Measurements from ENCODE around the gene CYBB.

CYBB gene

DNA sequence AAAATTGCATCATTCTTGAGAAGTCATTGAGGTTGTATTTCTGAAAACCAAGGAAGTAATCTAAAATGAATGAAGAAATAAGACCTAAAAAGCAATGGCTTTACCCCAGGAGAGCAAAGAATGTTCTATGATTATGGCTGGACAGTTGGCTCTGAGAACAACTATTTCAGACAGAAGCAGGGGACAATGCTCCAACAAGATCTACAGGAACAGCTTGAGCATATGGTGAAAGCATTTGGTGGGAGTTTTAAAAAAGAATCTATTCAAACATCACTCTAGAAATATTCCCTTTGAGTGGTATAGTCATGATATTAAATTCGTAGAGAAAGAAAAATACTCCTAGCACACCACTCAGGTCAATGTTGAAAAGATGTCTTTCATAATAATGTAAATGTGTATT lies 40.8 kb downstream of the CYBB start:
- H3K27me3 Mint-ChIP-seq: no peaks in the 10 kb centered on the region
- DNase-seq (ENCODE audit: low spot score in 2 of 2) (no peak), ATAC-seq (replicated peaks; ENCODE audit: extremely low read depth, poor library complexity, severe bottlenecking) (no peak)
- peaks cover 14% of the 10 kb centered on the region for H3K4me1 Mint-ChIP-seq
- H3K36me3 Mint-ChIP-seq (ENCODE audit: insufficient read depth): no peaks in the 10 kb centered on the region
- no peak overlapping the region for H3K4me3 Mint-ChIP-seq
- no peak overlapping the region for H3K27ac Mint-ChIP-seq (ENCODE audit: low read depth)
- H3K9me3 Mint-ChIP-seq: no peaks in the 10 kb centered on the region

DNA sequence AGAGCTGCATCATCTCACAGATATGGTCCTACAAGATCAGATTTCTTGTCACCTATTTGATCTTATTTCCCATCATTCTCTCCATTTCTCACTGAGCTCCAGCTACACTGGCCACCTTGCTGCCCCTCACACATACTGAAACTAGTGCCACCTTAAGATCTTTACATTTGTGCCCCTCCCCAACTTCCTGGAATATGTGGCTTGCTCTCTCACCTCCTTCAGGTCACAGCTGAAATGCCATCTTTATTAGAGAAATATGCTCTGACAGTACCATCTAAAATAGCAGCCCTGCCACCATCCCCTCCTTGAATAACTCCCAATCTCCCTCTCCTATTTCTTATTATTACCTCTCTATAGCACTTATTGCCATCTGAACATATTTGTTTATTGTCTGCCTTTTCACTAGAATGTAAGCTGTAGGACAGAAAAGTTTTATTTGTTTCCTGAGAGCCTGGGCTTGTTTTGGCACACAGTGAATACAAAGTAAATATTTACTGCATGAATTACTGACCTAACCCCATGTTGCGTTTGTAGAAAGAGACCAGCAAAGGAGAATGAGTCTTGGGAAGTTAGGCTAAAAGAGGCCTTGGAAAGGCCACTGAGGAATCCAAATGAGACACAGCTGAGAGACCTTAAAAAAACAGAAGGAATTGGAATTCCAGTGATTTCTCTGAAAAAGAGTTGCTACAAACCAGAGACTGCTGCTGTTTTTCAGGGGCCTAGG lies 44.8 kb downstream of the CYBB start:
- H3K27ac Mint-ChIP-seq (ENCODE audit: low read depth): no peak overlapping the region
- DNase-seq (ENCODE audit: low spot score in 2 of 2): no peak
- no peaks in the 10 kb centered on the region for H3K27me3 Mint-ChIP-seq
- no peak for ATAC-seq (replicated peaks; ENCODE audit: extremely low read depth, poor library complexity, severe bottlenecking)
- peaks cover 2% of the 10 kb centered on the region for H3K36me3 Mint-ChIP-seq (ENCODE audit: insufficient read depth)
- no peak overlapping the region for H3K4me3 Mint-ChIP-seq
- H3K9me3 Mint-ChIP-seq: no peaks in the 10 kb centered on the region
- peaks cover 14% of the 10 kb centered on the region for H3K4me1 Mint-ChIP-seq

DNA sequence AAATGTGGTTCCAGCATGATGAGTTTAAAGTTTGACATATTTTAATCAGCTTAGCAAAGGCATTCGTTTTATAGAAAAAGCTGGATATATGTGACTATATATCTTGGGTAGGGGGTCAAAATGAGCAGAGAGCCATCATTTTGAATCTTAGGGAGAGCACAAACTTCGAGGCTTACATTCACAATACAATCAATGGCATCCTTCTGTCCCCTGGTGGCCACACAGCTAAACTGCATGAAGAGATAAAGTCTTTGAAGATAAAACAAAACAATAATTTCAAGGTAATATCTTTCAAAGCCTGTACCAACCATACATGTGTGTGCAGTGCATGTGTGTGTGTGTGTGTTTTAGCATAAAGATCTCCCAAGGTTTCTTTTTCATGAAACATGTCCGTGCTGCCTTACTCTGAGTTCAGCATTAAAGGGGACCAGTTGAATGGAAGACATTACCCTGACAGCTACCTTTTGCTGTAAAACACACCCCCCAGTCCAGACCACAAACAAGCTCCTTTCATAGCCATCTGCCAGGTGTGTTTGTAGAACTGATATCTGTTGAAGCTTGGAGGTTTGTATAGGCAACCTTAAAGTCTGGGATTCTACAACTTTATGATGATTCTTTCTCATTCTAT lies 45.5 kb downstream of the CYBB start:
- Mint-ChIP-seq H3K4me1 (peaks cover 14% of the 10 kb centered on the region), H3K27ac (ENCODE audit: low read depth) (no peak overlapping the region)
- ATAC-seq (replicated peaks; ENCODE audit: extremely low read depth, poor library complexity, severe bottlenecking): no peak

DNA sequence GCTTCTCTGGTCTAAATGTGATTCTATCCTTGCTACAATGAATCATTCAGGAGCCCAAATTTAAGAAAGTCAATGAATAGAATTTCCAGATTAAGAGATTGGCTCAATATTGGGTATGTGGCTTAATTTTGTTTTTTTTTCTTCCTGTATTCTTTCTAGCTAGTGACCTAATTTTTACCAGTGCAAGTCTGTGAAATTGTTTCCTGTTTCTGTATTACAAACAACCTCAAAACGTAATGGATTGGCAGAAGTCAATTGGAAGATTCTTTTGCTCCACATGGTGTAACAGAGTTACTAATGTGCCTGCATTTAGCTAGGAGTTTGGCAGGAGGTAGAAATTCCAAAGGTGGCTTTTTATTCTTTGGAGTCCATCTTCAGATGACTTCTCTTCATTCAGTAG lies 49.9 kb downstream of the CYBB start:
- ATAC-seq (replicated peaks; ENCODE audit: extremely low read depth, poor library complexity, severe bottlenecking) (no peak), DNase-seq (ENCODE audit: low spot score in 2 of 2) (no peak)
- Mint-ChIP-seq H3K4me1 (peaks cover 7% of the 10 kb centered on the region), H3K9me3 (no peaks in the 10 kb centered on the region), H3K27me3 (no peaks in the 10 kb centered on the region), H3K36me3 (ENCODE audit: insufficient read depth) (peaks cover 2% of the 10 kb centered on the region), H3K27ac (ENCODE audit: low read depth) (no peak overlapping the region), H3K4me3 (no peak overlapping the region)

More for the DNA sequence above, 45.5 kb downstream of the CYBB start:
- H3K4me3 Mint-ChIP-seq: no peak overlapping the region
- H3K36me3 Mint-ChIP-seq (ENCODE audit: insufficient read depth): peaks cover 2% of the 10 kb centered on the region
- H3K27me3 Mint-ChIP-seq: no peaks in the 10 kb centered on the region
- H3K9me3 Mint-ChIP-seq: no peaks in the 10 kb centered on the region
- peak; percentile 14 to 23 for DNase-seq (ENCODE audit: low spot score in 2 of 2)

DNA sequence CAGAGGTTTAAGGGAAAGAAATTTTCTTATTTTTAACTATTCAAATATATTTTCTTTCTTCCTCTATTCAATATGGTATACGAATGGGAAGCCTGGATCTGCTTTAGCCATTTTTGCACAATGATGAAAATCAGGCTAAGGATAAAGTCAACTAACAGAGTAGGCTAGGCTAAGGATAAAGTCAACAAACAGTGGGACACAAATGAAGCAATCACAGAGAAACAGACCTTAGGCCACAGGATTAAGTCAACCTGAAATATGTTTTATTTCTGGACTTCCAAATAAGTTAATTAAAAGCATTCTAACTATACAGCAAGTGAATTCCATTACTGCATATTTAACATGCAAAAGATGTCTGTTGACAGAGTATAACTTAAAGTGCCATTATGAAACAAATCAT lies 50.5 kb downstream of the CYBB start:
- no peaks in the 10 kb centered on the region for H3K27me3 Mint-ChIP-seq

DNA sequence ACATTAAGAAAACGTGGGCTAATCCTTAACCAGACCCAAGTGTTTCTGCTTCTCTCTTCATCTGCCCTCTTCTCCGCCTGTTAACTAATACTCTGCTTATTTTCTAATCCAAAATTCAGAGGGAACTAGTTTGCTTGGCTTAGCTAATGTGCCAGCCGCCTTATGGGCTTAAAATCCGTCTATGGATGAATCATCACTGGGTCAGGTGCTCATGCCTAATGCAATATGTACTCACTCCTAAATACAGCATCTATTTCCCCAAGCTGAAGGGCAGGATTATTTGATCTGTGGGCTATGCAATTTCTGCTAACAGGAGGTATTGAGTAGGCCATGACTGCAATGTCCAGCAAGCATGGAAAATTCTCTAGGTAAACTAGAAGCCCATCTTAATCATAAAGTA lies 55.1 kb downstream of the CYBB start:
- Mint-ChIP-seq H3K9me3 (no peaks in the 10 kb centered on the region), H3K27ac (ENCODE audit: low read depth) (no peak overlapping the region), H3K4me3 (no peak overlapping the region), H3K27me3 (no peaks in the 10 kb centered on the region), H3K36me3 (ENCODE audit: insufficient read depth) (peaks cover 12% of the 10 kb centered on the region), H3K4me1 (no peaks in the 10 kb centered on the region)
- ATAC-seq (replicated peaks; ENCODE audit: extremely low read depth, poor library complexity, severe bottlenecking) (no peak), DNase-seq (ENCODE audit: low spot score in 2 of 2) (no peak)

More for the DNA sequence above, 50.5 kb downstream of the CYBB start:
- no peaks in the 10 kb centered on the region for H3K9me3 Mint-ChIP-seq
- H3K4me1 Mint-ChIP-seq: peaks cover under 1% of the 10 kb centered on the region
- H3K4me3 Mint-ChIP-seq: no peak overlapping the region
- no peak overlapping the region for H3K27ac Mint-ChIP-seq (ENCODE audit: low read depth)
- peaks cover 2% of the 10 kb centered on the region for H3K36me3 Mint-ChIP-seq (ENCODE audit: insufficient read depth)
- ATAC-seq (replicated peaks; ENCODE audit: extremely low read depth, poor library complexity, severe bottlenecking) (no peak), DNase-seq (ENCODE audit: low spot score in 2 of 2) (no peak)

DNA sequence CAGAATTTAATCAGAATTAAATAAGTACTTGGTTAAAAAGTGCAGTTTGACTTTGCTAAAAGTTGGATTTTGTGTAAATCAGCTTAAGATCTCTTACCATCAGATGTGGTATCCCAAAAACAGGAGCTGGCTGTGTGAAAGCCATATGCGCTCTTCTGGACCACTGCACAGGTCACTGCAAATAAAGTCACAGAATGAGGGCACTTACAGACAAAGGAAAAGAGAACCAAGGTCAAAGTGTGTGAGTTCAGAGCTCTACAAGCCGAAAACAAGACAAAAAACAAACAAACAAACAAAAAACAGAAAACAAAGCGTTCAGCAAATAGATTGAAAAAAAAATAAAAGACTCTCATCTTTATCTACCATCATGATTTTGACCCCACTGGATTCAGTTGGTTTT lies 61.1 kb downstream of the CYBB start:
- DNase-seq (ENCODE audit: low spot score in 2 of 2) (no peak), ATAC-seq (replicated peaks; ENCODE audit: extremely low read depth, poor library complexity, severe bottlenecking) (no peak)
- Mint-ChIP-seq H3K9me3 (no peaks in the 10 kb centered on the region), H3K36me3 (ENCODE audit: insufficient read depth) (peaks cover 19% of the 10 kb centered on the region), H3K27me3 (no peaks in the 10 kb centered on the region), H3K27ac (ENCODE audit: low read depth) (no peak overlapping the region), H3K4me1 (peaks cover 15% of the 10 kb centered on the region), H3K4me3 (no peak overlapping the region)

DNA sequence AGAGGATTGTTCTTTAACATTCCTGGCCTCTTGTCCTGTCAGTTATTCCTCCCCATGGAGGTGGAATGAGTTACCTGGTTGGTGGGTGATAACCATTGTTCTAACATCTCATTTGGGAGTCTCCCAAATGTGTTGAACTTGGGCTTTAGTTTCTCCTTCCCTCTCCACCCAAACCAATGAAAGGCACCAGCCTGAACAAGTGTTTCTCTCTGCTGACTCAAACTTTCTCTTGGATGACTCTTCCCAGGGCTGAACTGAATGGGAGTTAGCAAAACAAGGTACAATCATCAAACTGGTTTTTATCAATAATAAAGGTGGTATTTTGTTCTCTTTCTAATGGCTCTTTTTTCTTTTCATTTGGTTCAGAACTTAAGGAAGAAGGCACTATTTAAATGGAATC lies 64.8 kb downstream of the CYBB start:
- Mint-ChIP-seq H3K36me3 (ENCODE audit: insufficient read depth) (peaks cover 10% of the 10 kb centered on the region), H3K9me3 (no peaks in the 10 kb centered on the region), H3K4me3 (no peak overlapping the region), H3K27me3 (no peaks in the 10 kb centered on the region), H3K27ac (ENCODE audit: low read depth) (peak overlapping the region; percentile 29), H3K4me1 (peaks cover 20% of the 10 kb centered on the region)
- ATAC-seq (replicated peaks; ENCODE audit: extremely low read depth, poor library complexity, severe bottlenecking): no peak
- DNase-seq (ENCODE audit: low spot score in 2 of 2): no peak

DNA sequence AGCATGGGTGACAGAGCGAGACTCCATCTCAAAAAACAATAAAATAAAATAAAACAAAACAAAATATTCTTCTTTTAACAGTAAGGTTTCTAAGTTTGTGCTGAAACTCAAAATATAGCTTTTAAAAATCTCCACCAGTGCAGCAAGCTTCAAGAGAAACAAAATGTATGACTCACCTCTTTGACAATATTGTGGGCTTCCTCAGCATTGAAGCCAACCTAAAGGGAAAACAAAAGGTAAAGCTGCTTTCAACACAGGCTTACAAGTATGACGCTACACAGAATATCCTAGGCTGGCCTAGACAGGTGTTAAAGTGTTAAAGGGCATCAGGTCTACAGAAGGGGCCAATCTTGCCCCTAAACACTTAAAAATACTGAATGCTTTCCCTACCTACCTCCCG lies 66.3 kb downstream of the CYBB start:
- DNase-seq (ENCODE audit: low spot score in 2 of 2) (no peak), ATAC-seq (replicated peaks; ENCODE audit: extremely low read depth, poor library complexity, severe bottlenecking) (no peak)
- H3K4me1 Mint-ChIP-seq: peaks cover 20% of the 10 kb centered on the region
- H3K9me3 Mint-ChIP-seq: no peaks in the 10 kb centered on the region
- H3K4me3 Mint-ChIP-seq: peak overlapping the region; percentile 76
- no peaks in the 10 kb centered on the region for H3K27me3 Mint-ChIP-seq
- H3K36me3 Mint-ChIP-seq (ENCODE audit: insufficient read depth): peaks cover 4% of the 10 kb centered on the region
- H3K27ac Mint-ChIP-seq (ENCODE audit: low read depth): peak overlapping the region; percentile 87

DNA sequence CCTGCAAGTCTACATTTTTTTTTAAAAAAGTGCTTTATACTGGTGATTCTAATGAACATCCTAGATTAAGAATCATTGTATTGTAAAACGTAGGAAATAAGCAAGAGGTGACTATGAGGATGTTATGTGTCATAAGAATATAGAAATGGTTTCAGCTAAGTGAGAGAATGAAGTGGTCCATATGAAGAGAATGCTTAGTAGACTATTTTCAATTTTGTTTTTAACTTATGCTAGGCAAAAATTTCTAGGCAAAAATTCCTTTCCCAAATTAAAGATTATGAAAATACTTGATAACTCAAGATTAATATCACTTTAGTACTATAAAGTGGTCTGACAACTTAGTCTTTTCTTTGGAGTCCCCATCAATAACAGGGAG lies 66.7 kb downstream of the CYBB start:
- ATAC-seq (replicated peaks; ENCODE audit: extremely low read depth, poor library complexity, severe bottlenecking): no peak
- no peaks in the 10 kb centered on the region for H3K9me3 Mint-ChIP-seq
- no peaks in the 10 kb centered on the region for H3K27me3 Mint-ChIP-seq
- H3K27ac Mint-ChIP-seq (ENCODE audit: low read depth): peak overlapping the region; percentile 87
- H3K4me1 Mint-ChIP-seq: peaks cover 20% of the 10 kb centered on the region
- peaks cover 4% of the 10 kb centered on the region for H3K36me3 Mint-ChIP-seq (ENCODE audit: insufficient read depth)
- H3K4me3 Mint-ChIP-seq: peak overlapping the region; percentile 76
- no peak for DNase-seq (ENCODE audit: low spot score in 2 of 2)

DNA sequence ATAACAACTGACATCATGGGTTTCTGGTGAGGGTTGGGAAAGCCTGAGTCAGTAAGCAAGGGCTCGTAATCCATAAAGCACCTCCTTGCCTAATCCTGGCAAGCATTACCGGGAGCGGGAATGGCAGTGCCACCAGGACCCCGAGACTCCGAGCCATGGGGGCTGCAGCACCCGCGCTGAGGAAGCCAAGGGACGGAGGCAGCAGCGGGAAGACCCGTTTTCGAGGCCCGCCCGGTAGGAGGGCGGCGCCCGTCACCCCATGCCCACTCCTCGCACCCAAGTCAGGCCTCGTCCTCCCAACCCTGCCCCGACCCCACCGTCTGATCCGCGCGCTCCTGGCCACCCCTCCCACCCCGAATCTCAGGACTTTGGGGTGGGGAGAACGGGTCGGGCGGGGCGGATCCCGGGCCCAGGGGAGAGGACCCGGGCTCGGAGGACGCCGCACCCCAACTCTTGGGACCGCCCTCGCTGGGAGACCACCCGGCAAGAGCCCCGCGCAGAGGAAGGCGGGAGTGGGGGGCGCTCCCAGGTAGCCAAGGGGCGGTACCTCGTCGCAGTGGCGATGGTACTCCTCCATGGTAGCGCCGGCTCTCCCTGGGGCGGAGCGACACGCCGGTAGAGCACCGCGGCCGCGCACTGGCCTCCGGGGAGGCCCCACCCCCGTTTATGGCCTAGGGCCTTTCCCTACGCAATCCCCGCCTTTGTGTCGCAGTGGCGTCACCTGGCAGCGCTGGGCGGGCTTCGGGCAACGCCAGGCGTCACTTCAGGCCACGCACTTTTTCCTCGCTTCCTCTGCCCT lies 67.3 kb downstream of the CYBB start, which contains the start of gene DYNLT3:
Gene DYNLT3 (minus strand): TSS at position 638 of the 799 bp plus-strand sequence. CDS start 61 bp downstream, at position 577.
- no peaks in the 10 kb centered on the region for H3K9me3 Mint-ChIP-seq
- peak; percentile 39 to 65 for DNase-seq (ENCODE audit: low spot score in 2 of 2)

DNA sequence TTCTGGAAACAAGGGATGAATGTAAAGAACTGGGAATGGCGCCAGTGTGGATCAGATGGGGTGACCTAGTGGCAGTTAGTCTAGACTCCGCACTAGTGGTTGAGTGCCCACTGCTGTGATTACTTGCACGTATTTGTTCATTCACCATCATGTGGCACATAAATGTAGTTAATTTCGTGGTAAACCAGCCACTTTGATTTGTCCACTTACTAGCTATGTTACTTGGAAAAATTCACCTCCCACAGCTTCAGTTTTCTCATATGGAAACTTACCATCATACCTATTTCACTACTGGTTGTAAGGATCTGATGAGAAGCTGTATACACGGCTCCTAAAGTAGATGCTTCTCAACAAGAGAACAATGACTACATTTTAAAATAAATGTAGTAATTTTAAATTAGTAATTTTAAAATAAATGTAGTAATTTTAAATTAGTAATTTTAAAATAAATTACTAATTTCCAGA lies 67.9 kb downstream of the CYBB start:
- H3K36me3 Mint-ChIP-seq (ENCODE audit: insufficient read depth): peaks cover 2% of the 10 kb centered on the region

More for the DNA sequence above, 67.3 kb downstream of the CYBB start, which contains the start of gene DYNLT3:
- peak; percentile 96 for ATAC-seq (replicated peaks; ENCODE audit: extremely low read depth, poor library complexity, severe bottlenecking)
- H3K27ac Mint-ChIP-seq (ENCODE audit: low read depth): peak within 1 kb of the TSS; percentile 87
- H3K4me3 Mint-ChIP-seq: peak within 1 kb of the TSS; percentile 76
- peaks cover 20% of the 10 kb centered on the region for H3K4me1 Mint-ChIP-seq
- peaks cover 4% of the 10 kb centered on the region for H3K36me3 Mint-ChIP-seq (ENCODE audit: insufficient read depth)
- no peaks in the 10 kb centered on the region for H3K27me3 Mint-ChIP-seq

More for the DNA sequence above, 67.9 kb downstream of the CYBB start:
- H3K27me3 Mint-ChIP-seq: no peaks in the 10 kb centered on the region
- peaks cover 20% of the 10 kb centered on the region for H3K4me1 Mint-ChIP-seq
- ATAC-seq (replicated peaks; ENCODE audit: extremely low read depth, poor library complexity, severe bottlenecking) (peak; percentile 5), DNase-seq (ENCODE audit: low spot score in 2 of 2) (no peak)
- peak overlapping the region; percentile 87 for H3K27ac Mint-ChIP-seq (ENCODE audit: low read depth)
- H3K9me3 Mint-ChIP-seq: no peaks in the 10 kb centered on the region
- peak overlapping the region; percentile 76 for H3K4me3 Mint-ChIP-seq
